Naive B cell (primary cell): ENCODE data around the gene INTS6. TPM values are rescaled to one million over a fixed set of nuclear protein-coding genes. Genes with fewer than 3 reads are reported as not detected.

ENCODE experiments used
- ATAC-seq, 2 donors: fragments of 150-1000 bp; cut with Tn5 transposase; 2 replicates each; pipeline ENCODE4 v1.10.0; 2021; ENCODE audit warnings: low read depth in 2 of 2, mild to moderate bottlenecking in 2 of 2, moderate library complexity in 2 of 2
- DNase-seq: peaks from one replicate; pipeline ENCODE4 v3.0.0; 2022
- H3K27ac Mint-ChIP-seq, 6 donors: one replicate each; pipeline ENCODE4 v1.8.0; 2020 to 2022; ENCODE audit warnings: mild to moderate bottlenecking in 6 of 6, mixed read lengths in 6 of 6, moderate library complexity in 5 of 6, inconsistent platforms in 2 of 6
- H3K27me3 Mint-ChIP-seq, 3 donors: one replicate each; pipeline ENCODE4 v1.8.0; 2021 to 2022; ENCODE audit warnings: mixed read lengths in 3 of 3, mild to moderate bottlenecking in 1 of 3
- H3K36me3 Mint-ChIP-seq, 2 donors: one replicate each; pipeline ENCODE4 v1.8.0; 2020 to 2022; ENCODE audit warnings: mixed read lengths in 2 of 2, inconsistent platforms in 1 of 2, mild to moderate bottlenecking in 1 of 2
- H3K4me1 Mint-ChIP-seq, 3 donors: one replicate each; pipeline ENCODE4 v1.8.0; 2020 to 2022; ENCODE audit warnings: mixed read lengths in 3 of 3, inconsistent platforms in 1 of 3, mild to moderate bottlenecking in 1 of 3, moderate library complexity in 1 of 3
- H3K4me3 Mint-ChIP-seq, 8 donors: one replicate each; pipeline ENCODE4 v1.8.0; 2020 to 2022; ENCODE audit warnings: mild to moderate bottlenecking in 8 of 8, mixed read lengths in 8 of 8, moderate library complexity in 8 of 8, inconsistent platforms in 2 of 8
- H3K9me3 Mint-ChIP-seq, 7 donors: one replicate each; pipeline ENCODE4 v1.8.0; 2020 to 2022; ENCODE audit warnings: mixed read lengths in 7 of 7, mild to moderate bottlenecking in 5 of 7, inconsistent platforms in 2 of 7, moderate library complexity in 1 of 7
- polyA plus RNA-seq, 6 donors: library from polyadenylated mRNA; unstranded; fragments of 300-500 nt; fragmentation: Illumina TruSeq; gene quantifications; one replicate each; pipeline ENCODE4 v1.2.3, GENCODE V29; 2021; ENCODE audit warnings: low read depth in 6 of 6

INTS6 gene
- polyA plus RNA-seq, 6 donors from 2014 or later: 20.6 to 33.5 (median 26.7) TPM

DNA sequence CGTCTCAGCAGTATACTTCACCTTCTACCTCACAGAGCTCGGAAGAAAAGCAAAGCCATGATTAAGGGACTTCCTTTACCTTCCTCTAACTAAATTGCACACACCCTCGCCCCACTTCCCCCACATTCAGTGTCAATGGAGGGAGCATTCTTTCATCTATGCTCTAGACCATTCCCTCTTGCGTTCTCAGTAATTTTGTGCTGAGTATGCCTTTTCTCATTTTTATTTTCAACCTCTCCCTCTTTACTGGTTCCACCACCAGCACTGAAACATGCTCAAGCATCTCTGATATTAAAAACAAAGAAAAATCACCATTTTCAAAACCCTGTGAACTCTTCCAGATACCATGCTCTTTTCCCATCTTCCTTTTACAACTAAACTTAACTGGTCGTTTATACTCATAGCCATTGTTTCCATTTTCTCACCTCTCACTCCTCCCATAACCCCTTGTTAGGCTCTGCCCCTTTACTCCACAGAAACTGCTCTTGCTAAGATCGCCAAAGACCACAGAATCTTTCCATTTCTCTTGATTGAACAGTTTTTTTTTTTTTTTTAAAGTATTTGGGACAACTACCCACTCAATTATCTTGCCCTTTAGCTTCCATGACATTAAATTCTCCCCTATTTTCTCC, 81.0 kb downstream of the INTS6 start:
- Mint-ChIP-seq H3K36me3 (peaks cover 8 to 28% of the 10 kb centered on the region in 2 donors), H3K27me3 (no peaks in the 10 kb centered on the region), H3K4me3 (no peak overlapping the region), H3K9me3 (no peaks in the 10 kb centered on the region), H3K27ac (no peak overlapping the region), H3K4me1 (no peaks in the 10 kb centered on the region)
- ATAC-seq (no peak), DNase-seq (no peak)

DNA sequence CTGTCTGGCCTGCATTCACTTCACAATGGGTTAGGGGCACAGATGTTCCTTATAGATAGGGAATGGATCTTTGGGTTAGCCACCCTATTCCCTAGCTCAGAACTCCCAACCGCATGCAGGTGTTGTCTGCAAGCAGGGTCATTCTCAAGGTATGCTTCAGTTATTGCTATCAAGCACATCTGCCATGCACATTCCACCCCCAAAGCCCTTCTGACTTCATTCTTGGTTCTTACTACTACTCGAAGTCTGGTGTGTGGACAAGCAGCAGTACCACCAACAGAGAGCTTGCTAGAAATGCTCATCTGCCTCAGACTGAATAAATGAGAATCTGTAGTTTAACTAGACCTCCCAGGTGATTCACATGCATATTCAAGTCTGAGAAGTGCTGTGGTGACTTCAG, 82.0 kb downstream of the INTS6 start:
- ATAC-seq (no peak), DNase-seq (no peak)
- no peaks in the 10 kb centered on the region for H3K4me1 Mint-ChIP-seq
- H3K27me3 Mint-ChIP-seq: no peaks in the 10 kb centered on the region
- no peak overlapping the region for H3K4me3 Mint-ChIP-seq
- H3K36me3 Mint-ChIP-seq: peaks cover 8 to 26% of the 10 kb centered on the region in 2 donors
- H3K27ac Mint-ChIP-seq: no peak overlapping the region
- no peaks in the 10 kb centered on the region for H3K9me3 Mint-ChIP-seq

DNA sequence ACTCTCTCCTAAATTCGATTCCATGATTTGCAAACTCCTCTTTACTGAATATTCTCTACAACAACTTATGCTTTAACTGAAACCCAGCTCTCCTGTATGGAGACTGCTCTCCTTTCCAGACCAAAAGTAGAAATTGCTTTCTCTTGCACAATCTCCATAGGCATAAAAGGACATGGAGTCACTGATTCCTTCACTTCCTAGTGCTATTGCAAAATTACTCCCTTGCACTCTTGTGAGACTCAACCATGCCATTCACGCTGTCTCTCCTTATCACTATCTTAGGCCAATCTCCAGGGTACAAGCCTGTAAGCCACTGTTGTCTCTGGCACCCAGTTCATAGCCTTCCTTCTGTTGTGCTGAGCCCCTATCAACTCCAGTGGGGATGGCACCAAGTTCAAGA, 82.7 kb downstream of the INTS6 start:
- H3K4me1 Mint-ChIP-seq: no peaks in the 10 kb centered on the region
- ATAC-seq (no peak), DNase-seq (no peak)
- H3K9me3 Mint-ChIP-seq: no peaks in the 10 kb centered on the region
- H3K27me3 Mint-ChIP-seq: no peaks in the 10 kb centered on the region
- H3K36me3 Mint-ChIP-seq: peaks cover 8 to 23% of the 10 kb centered on the region in 2 donors
- H3K4me3 Mint-ChIP-seq: no peak overlapping the region
- H3K27ac Mint-ChIP-seq: peak overlapping the region in 3 of 6 donors; percentile 5 to 57 (median 37)

DNA sequence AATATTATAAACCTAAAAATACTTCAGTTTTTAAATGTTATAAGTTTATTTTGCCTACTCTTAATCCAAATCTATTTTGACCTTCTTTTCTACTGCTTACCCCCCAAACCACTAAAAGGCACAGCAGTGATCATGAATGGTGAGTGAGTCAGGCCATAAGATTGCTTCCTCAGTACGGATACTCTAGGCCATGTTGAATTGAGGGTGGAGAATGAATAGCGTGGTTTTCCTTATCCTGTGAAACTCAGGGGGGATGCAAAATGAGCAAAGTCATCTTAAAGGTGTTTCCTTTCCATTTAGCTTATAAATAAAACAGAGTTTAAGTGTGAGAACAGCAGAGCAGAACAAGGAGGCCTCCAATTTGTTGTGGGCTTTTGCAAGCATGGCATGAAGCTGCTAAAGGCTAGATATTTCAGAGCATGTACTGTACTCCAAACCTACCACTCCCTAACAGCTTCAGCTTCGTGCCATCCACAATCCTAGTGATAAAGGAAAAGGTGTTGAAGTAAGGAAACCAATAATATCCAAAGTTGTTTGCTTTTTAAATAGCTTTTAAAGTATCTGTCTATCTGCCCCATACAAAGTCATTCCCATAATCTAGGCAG, 88.3 kb downstream of the INTS6 start:
- Mint-ChIP-seq H3K4me3 (no peak overlapping the region), H3K36me3 (peaks cover 8 to 24% of the 10 kb centered on the region in 2 donors), H3K27ac (peak overlapping the region in 2 of 6 donors; percentile 21 to 44), H3K4me1 (no peaks in the 10 kb centered on the region), H3K9me3 (no peaks in the 10 kb centered on the region), H3K27me3 (no peaks in the 10 kb centered on the region)
- ATAC-seq (no peak), DNase-seq (no peak)

DNA sequence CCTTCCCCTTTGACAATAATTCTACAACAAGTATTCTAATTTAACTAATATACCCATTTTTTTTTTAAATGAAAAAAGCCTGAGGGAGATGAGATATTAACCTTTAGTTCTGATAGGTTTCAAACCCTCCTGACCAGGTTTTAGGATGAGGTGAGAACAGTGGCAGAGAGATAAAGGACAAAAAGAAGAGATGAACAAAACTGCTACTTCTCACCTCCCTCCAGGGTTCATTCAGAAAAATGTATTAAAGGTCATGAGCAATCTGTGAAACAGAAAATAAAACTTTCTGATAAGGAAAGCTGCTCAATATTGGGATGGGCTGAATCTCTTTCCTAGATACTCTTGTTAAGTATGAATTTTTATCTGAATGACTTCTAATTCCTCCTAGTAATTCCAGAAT, 89.2 kb downstream of the INTS6 start:
- Mint-ChIP-seq H3K4me1 (no peaks in the 10 kb centered on the region), H3K27ac (peak overlapping the region in 2 of 6 donors; percentile 18 to 54), H3K27me3 (no peaks in the 10 kb centered on the region), H3K9me3 (no peaks in the 10 kb centered on the region), H3K36me3 (peaks cover 2 to 18% of the 10 kb centered on the region in 2 donors), H3K4me3 (no peak overlapping the region)
- ATAC-seq: no peak
- no peak for DNase-seq

DNA sequence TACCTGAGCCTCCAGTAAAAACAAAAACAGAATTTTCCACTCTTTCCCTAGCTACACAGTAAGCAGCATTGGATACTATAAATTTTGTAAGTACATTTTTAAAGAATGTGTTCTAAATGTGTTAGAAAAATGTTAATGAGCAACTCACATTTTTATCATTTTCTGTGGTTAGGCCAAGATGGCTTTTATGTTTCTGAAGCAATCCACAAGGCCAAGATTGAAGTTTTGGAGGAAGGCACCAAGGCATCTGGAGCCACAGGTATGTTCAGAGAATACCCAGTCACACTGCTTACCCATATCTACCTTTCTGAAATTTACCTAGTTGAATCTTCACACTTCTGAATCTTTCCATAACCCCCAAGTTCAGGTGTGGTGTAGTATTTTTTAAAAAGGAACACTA, 91.7 kb downstream of the INTS6 start:
- Mint-ChIP-seq H3K27ac (no peak overlapping the region), H3K4me1 (no peaks in the 10 kb centered on the region), H3K4me3 (no peak overlapping the region), H3K36me3 (peaks cover 0 to 10% of the 10 kb centered on the region in 2 donors), H3K27me3 (no peaks in the 10 kb centered on the region), H3K9me3 (no peaks in the 10 kb centered on the region)
- ATAC-seq: no peak
- no peak for DNase-seq

DNA sequence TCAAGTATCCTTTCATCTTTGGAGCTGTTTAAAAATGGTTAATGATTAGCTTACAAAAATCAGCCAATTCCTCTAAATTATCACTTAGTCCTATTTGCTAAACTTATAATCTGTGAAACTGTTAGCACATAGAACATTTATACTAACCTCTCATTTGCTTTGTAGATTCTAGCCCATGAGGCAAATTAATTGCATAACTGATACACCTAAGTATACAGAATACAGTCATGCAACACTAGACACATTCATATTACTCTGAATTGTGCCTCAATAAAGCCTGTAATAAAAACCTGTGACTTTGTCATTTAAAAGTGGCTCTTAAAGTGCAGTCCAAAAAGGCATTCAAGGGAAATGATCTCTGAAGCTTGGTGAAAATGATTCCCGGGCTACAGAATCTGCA, 92.3 kb downstream of the INTS6 start:
- H3K9me3 Mint-ChIP-seq: no peaks in the 10 kb centered on the region
- H3K4me1 Mint-ChIP-seq: no peaks in the 10 kb centered on the region
- ATAC-seq (no peak), DNase-seq (no peak)
- H3K27ac Mint-ChIP-seq: peak overlapping the region in 2 of 6 donors; percentile 21 to 39
- H3K36me3 Mint-ChIP-seq: peaks cover 0 to 10% of the 10 kb centered on the region in 2 donors
- H3K4me3 Mint-ChIP-seq: no peak overlapping the region
- H3K27me3 Mint-ChIP-seq: no peaks in the 10 kb centered on the region

DNA sequence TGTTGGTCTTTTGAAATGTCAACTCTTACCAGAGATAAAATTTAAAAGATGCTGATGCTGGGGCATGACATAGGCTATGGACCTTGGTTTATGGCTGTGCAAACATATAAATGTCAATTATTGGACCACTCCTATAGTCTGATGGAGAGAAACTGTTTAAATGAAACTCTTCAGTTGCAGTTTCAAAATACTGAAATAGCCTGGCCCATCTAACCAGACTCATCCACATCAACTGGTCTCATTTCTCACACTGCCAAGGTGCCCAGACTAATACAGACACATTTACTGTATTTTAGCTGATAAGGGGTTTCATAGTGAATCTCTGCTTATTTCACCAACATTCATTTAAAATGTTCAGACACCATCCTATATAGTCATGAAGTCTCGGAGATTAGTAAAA, 93.5 kb downstream of the INTS6 start:
- peak overlapping the region in 1 of 6 donors; percentile 9 for H3K27ac Mint-ChIP-seq
- no peak for ATAC-seq
- H3K9me3 Mint-ChIP-seq: no peaks in the 10 kb centered on the region
- no peak overlapping the region for H3K4me3 Mint-ChIP-seq
- no peaks in the 10 kb centered on the region for H3K27me3 Mint-ChIP-seq
- peaks cover 0 to 2% of the 10 kb centered on the region in 2 donors for H3K36me3 Mint-ChIP-seq
- no peak for DNase-seq
- no peaks in the 10 kb centered on the region for H3K4me1 Mint-ChIP-seq

DNA sequence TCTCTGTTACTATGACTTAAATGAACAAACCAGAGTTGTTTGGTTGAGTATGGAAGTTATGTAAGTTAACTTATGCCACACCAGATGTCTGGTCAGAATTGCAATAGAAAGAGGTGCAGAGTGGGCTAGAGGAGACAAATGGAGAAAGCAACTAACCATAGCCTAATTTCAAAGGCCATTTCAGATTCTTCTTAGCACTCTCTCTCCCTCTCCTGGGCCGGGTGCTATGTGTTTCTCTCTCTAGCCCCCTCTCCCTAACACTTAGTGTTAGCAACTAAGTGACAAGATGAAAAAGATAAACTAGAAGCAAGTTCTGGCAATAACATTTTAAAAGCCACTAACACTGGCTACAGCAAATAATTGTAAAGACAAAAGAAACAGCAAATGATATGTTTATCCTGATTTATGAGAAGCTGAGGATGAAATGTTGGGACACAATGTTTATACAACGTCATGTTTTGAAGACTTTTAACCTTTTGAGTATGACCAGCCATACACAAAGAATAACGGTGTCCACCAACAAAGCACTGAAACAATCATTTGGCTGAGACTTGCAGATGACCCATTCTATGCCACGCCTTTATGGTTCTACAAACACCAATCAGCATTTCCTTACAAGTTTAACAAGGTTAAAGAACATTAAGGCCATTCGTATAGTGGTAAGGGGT, 94.8 kb downstream of the INTS6 start:
- H3K36me3 Mint-ChIP-seq: no peaks in the 10 kb centered on the region
- H3K27me3 Mint-ChIP-seq: no peaks in the 10 kb centered on the region
- DNase-seq (no peak), ATAC-seq (no peak)
- no peak overlapping the region for H3K4me3 Mint-ChIP-seq
- H3K4me1 Mint-ChIP-seq: no peaks in the 10 kb centered on the region
- peak overlapping the region in 1 of 6 donors; percentile 19 for H3K27ac Mint-ChIP-seq
- no peaks in the 10 kb centered on the region for H3K9me3 Mint-ChIP-seq

DNA sequence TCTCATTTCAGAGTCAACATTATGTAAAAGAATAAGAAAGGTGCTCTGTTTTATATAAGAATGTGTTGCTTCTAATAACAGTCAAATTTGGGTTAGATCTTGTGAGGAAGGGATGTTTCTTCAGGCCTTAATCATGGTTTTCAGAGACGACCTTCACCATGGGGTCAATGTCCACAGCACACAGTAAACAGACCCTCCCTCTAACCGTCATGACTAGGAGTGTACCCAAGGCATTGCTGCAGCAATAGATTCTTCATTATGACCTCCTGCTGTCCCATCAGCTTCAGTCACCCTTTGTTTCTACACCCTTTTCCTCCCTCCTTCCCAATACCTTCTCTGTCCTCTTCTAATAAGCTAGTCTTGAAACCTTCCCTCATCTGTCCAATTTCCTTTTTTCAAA, 97.6 kb downstream of the INTS6 start:
- Mint-ChIP-seq H3K9me3 (peaks cover 0 to 7% (median 2%) of the 10 kb centered on the region in 7 donors), H3K4me1 (no peaks in the 10 kb centered on the region), H3K27ac (no peak overlapping the region), H3K27me3 (no peaks in the 10 kb centered on the region), H3K36me3 (peaks cover 0 to 4% of the 10 kb centered on the region in 2 donors), H3K4me3 (no peak overlapping the region)
- ATAC-seq: no peak
- DNase-seq: no peak

DNA sequence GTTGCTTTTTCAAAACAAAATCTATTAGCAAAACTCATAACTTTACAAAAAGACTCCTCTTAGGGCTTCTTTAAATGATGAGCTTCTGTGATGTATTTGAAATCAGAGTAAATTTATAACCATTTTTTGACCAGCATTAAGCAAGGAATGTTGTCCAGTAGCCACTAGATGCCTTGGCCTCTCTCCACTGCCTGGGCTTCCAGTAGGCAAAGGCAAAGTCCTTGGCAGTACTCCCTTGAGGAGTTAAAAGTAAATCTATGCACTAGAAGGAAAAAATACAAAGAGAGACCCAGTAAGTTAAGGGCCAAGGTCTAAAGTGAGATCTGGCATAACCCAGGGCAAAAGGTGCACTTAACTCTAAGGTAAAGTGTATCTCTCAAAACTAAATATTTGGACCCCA, 103.8 kb downstream of the INTS6 start:
- Mint-ChIP-seq H3K36me3 (peaks cover 0 to 4% of the 10 kb centered on the region in 2 donors), H3K4me1 (no peaks in the 10 kb centered on the region), H3K27me3 (no peaks in the 10 kb centered on the region), H3K27ac (peak overlapping the region in 3 of 6 donors; percentile 19 to 58 (median 21)), H3K4me3 (no peak overlapping the region), H3K9me3 (peaks cover 0 to 7% (median 2%) of the 10 kb centered on the region in 7 donors)
- DNase-seq (no peak), ATAC-seq (no peak)

DNA sequence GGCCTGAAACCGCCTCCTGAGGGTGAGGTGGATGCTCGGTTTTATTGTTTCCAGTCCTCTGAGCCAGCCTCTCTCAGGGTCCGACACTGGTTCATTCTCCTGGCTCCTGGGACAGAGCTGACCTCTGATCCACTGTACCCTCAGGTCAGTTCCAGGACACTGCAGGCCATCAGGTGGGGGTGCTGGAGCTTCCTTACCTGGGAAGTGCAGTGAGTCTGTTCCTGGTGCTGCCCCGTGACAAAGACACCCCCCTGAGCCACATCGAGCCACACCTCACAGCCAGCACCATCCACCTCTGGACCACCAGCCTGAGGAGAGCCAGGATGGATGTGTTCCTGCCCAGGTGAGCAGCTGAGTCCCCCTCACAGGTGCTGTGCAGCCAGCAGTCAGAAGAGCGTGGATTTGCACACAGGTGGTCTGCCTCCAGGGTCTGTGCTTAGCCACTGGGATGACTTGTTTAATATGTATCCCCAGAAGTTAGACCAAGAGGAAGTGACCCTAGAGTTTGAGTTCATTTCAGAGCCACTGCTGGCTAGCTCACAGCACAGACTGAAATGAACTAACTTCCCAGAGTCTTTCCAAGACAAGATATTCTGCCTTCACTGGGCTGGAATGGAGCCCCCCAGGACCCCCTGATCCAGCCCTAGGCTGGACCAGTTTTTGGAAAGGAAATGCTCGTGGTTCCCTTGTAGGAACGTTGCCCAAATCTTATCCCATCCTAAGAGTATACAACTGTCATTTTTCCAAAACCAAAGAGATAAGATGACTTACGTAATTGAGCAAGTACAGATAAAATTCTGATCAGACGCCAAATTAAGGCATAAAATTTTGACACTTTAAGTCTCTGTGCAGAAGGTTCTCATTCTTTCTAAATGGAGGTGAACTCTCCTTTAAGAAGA, 104.5 kb downstream of the INTS6 start:
- Mint-ChIP-seq H3K36me3 (peaks cover 0 to 4% of the 10 kb centered on the region in 2 donors), H3K9me3 (peaks cover 0 to 7% (median 2%) of the 10 kb centered on the region in 7 donors), H3K27me3 (no peaks in the 10 kb centered on the region), H3K27ac (no peak overlapping the region), H3K4me3 (peak overlapping the region in 1 of 8 donors; percentile 15), H3K4me1 (no peaks in the 10 kb centered on the region)
- ATAC-seq (no peak), DNase-seq (no peak)

DNA sequence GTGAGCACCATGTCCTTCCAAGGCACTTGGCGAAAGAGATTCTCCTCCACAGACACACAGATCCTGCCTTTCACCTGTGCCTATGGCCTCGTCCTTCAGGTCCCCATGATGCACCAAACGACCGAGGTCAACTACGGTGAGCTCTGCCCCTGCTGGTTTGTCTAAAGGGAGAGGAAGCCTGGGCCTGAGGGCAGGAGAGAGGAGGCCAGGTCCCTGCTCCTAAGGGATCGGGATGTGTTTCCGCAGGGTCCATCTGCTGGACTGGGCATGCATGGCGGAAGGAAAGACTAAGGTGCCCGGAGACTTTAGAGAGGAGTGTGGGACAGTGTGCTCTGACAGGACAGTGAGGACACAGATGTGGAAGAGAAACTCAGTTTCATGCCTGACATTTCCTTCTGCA, 105.7 kb downstream of the INTS6 start:
- Mint-ChIP-seq H3K27me3 (no peaks in the 10 kb centered on the region), H3K4me3 (no peak overlapping the region), H3K4me1 (no peaks in the 10 kb centered on the region), H3K9me3 (peaks cover 0 to 7% (median 0%) of the 10 kb centered on the region in 7 donors), H3K27ac (no peak overlapping the region), H3K36me3 (peaks cover 0 to under 1% of the 10 kb centered on the region in 2 donors)
- DNase-seq: no peak
- no peak for ATAC-seq
